ENCODE results near the gene PCDHGA9.

Gene PCDHGA9

DNA sequence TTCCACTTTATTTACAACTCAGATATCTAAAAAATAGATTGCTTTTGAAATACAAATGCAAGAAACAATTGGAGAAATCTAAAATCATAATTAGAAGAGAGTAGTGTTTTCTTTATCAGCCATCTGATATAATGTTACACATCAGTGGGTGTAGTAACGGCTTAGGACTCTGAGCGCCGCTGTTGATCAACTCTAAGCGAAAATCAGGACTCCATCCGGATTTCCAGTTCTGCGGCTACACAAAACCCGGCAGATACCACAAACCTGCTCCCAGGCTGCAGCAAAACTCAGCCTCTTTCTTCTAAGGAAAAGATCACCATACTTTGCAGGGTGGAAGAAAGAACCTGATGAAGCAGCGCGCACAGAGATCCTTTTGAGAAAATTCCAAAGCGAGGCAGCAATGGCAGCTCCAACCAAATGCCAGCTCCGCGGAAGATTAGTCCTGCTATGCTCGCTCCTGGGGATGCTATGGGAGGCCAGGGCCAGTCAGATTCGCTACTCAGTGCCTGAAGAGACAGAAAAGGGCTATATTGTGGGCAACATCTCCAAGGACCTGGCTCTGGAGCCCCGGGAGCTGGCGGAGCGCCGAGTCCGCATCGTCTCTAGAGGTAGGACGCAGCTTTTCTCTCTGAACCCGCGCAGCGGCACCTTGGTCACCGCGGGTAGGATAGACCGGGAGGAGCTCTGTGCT is at the start of gene PCDHGA9:
Gene PCDHGA9, plus strand, starts transcription at position 226 of the 691 bp plus-strand sequence. Its CDS starts 175 bp downstream, at position 401.
- H3K4me1 ChIP-seq (ENCODE audit: control insufficient read depth, low read length), result no peaks in the 10 kb centered on the region
- no peaks in the 10 kb centered on the region for H3K9me2 ChIP-seq (replicated peaks; ENCODE audit: control insufficient read depth, low read length)
- TF ChIP-seq, protein P1, sequence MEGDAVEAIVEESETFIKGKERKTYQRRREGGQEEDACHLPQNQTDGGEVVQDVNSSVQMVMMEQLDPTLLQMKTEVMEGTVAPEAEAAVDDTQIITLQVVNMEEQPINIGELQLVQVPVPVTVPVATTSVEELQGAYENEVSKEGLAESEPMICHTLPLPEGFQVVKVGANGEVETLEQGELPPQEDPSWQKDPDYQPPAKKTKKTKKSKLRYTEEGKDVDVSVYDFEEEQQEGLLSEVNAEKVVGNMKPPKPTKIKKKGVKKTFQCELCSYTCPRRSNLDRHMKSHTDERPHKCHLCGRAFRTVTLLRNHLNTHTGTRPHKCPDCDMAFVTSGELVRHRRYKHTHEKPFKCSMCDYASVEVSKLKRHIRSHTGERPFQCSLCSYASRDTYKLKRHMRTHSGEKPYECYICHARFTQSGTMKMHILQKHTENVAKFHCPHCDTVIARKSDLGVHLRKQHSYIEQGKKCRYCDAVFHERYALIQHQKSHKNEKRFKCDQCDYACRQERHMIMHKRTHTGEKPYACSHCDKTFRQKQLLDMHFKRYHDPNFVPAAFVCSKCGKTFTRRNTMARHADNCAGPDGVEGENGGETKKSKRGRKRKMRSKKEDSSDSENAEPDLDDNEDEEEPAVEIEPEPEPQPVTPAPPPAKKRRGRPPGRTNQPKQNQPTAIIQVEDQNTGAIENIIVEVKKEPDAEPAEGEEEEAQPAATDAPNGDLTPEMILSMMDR (IDR thresholded peaks at IDR 0.05; ENCODE audit: low read depth, low read length, poor library complexity, severe bottlenecking), result peak; percentile 45
- no peak for TF ChIP-seq EZH2phosphoT487 (IDR thresholded peaks at IDR 0.05; ENCODE audit: borderline replicate concordance, low read length)
- peaks cover 16% of the 10 kb centered on the region for H3K79me2 ChIP-seq (ENCODE audit: control insufficient read depth, low read length)
- no peaks in the 10 kb centered on the region for H3K27me3 ChIP-seq (ENCODE audit: control insufficient read depth, low read length)
- peaks cover 40% of the 10 kb centered on the region for H3K36me3 ChIP-seq (ENCODE audit: control insufficient read depth, low read length)
- no peak within 1 kb of the TSS for H3K4me3 ChIP-seq (ENCODE audit: low read length)
- peaks cover 33% of the 10 kb centered on the region for H3K9me3 ChIP-seq (ENCODE audit: control insufficient read depth, insufficient read depth, low read length)
- H3F3A ChIP-seq (ENCODE audit: control insufficient read depth, insufficient read depth), result no peaks in the 10 kb centered on the region; the same call in 1 of the 2 replicates
- H3K27ac ChIP-seq (ENCODE audit: low read depth, low read length), result no peak within 1 kb of the TSS
- no peaks in the 10 kb centered on the region for H4K20me1 ChIP-seq (ENCODE audit: control insufficient read depth, insufficient read depth, low read depth, low read length)
- H3K4me2 ChIP-seq (ENCODE audit: low read length), result no peak within 1 kb of the TSS

DNA sequence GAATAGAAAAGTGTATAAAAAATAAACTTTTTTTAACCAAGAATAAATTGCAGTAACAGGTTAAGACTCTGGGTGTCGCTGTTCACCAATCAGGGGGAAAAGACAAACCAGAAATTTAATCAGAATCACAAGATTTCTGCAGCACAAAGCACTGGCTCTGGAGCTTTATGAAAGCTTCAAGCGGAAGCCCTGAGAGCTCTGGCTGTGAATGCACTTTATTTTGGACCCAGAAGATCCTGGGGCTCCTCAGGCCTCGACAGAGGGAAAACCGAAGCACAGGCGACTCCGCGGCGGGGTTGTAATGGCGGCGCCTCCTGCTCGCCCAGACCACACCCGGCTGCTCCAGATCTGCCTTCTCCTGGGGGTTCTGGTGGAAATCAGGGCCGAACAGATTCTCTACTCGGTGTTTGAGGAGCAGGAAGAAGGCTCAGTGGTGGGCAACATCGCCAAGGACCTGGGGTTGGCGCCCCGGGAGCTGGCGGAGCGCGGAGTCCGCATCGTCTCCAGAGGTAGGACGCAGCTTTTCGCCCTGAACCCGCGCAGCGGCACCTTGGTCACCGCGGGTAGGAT is 47.6 kb upstream of the PCDHGA9 start, which contains the start of gene PCDHGA4:
Gene PCDHGA4, plus strand, starts transcription at position 122 of the 570 bp plus-strand sequence. Its CDS starts 87 bp downstream, at position 209.
- H3K27me3 ChIP-seq (ENCODE audit: control insufficient read depth, low read length), result no peaks in the 10 kb centered on the region
- H3F3A ChIP-seq (ENCODE audit: control insufficient read depth, insufficient read depth), result 0 out of 2 replicates have a peak, but pooled peaks cover 3% of the 10 kb centered on the region
- H3K4me2 ChIP-seq (ENCODE audit: low read length), result peak within 1 kb of the TSS; percentile 48
- peaks cover 15% of the 10 kb centered on the region for H3K4me1 ChIP-seq (ENCODE audit: control insufficient read depth, low read length)
- TF ChIP-seq EZH2phosphoT487 (IDR thresholded peaks at IDR 0.05; ENCODE audit: borderline replicate concordance, low read length), result no peak
- TF ChIP-seq, protein P1 (IDR thresholded peaks at IDR 0.05; ENCODE audit: low read depth, low read length, poor library complexity, severe bottlenecking), result peak; percentile 76
- no peaks in the 10 kb centered on the region for H3K9me2 ChIP-seq (replicated peaks; ENCODE audit: control insufficient read depth, low read length)
- no peak within 1 kb of the TSS; the same call in 1 of the 2 replicates for H3K4me3 ChIP-seq (ENCODE audit: low read length)
- no peaks in the 10 kb centered on the region for H3K79me2 ChIP-seq (ENCODE audit: control insufficient read depth, low read length)
- peaks cover 10% of the 10 kb centered on the region; the same call in 1 of the 2 replicates for H3K9me3 ChIP-seq (ENCODE audit: control insufficient read depth, insufficient read depth, low read length)
- H3K27ac ChIP-seq (ENCODE audit: low read depth, low read length), result no peak within 1 kb of the TSS
- H4K20me1 ChIP-seq (ENCODE audit: control insufficient read depth, insufficient read depth, low read depth, low read length), result no peaks in the 10 kb centered on the region
- no peaks in the 10 kb centered on the region for H3K36me3 ChIP-seq (ENCODE audit: control insufficient read depth, low read length)

DNA sequence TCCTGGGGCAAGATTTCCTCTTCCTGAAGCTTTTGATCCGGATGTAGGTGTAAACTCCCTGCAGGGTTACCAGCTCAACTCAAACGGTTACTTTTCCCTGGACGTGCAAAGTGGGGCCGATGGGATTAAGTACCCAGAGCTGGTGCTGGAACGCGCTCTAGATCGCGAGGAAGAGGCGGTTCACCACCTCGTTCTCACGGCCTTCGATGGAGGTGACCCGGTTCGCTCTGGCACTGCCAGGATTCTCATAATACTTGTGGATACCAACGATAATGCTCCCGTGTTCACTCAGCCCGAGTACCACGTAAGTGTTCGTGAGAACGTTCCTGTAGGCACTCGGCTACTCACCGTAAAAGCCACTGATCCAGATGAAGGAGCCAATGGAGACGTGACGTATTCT is 46.9 kb upstream of the PCDHGA9 start:
- no peaks in the 10 kb centered on the region for H3K9me2 ChIP-seq (replicated peaks; ENCODE audit: control insufficient read depth, low read length)
- H4K20me1 ChIP-seq (ENCODE audit: control insufficient read depth, insufficient read depth, low read depth, low read length), result no peaks in the 10 kb centered on the region
- H3K36me3 ChIP-seq (ENCODE audit: control insufficient read depth, low read length), result peaks cover 2% of the 10 kb centered on the region
- no peak for TF ChIP-seq EZH2phosphoT487 (IDR thresholded peaks at IDR 0.05; ENCODE audit: borderline replicate concordance, low read length)
- TF ChIP-seq, protein P1 (IDR thresholded peaks at IDR 0.05; ENCODE audit: low read depth, low read length, poor library complexity, severe bottlenecking), result no peak
- no peak overlapping the region for H3K4me3 ChIP-seq (ENCODE audit: low read length)
- no peak overlapping the region for H3K4me2 ChIP-seq (ENCODE audit: low read length)
- H3K4me1 ChIP-seq (ENCODE audit: control insufficient read depth, low read length), result peaks cover 14% of the 10 kb centered on the region
- H3K27ac ChIP-seq (ENCODE audit: low read depth, low read length), result no peak overlapping the region
- no peaks in the 10 kb centered on the region for H3K27me3 ChIP-seq (ENCODE audit: control insufficient read depth, low read length)
- H3F3A ChIP-seq (ENCODE audit: control insufficient read depth, insufficient read depth), result 0 out of 2 replicates have a peak, but pooled peaks cover 3% of the 10 kb centered on the region
- peaks cover 6% of the 10 kb centered on the region for H3K79me2 ChIP-seq (ENCODE audit: control insufficient read depth, low read length)
- H3K9me3 ChIP-seq (ENCODE audit: control insufficient read depth, insufficient read depth, low read length), result peaks cover 12% of the 10 kb centered on the region
